Measurements from ENCODE around the gene GPRC5C. TPM values are rescaled to one million over a fixed set of nuclear protein-coding genes. Genes with fewer than 3 reads are reported as not detected.
A peak's percentile ranks its signal among the peaks of the same experiment; 100 is the strongest.

The GPRC5C gene
- total and polyA plus RNA-seq, 2 of the 13 experiments (the other 11 are each of a cell fraction or from before 2014, with no cell fraction given), result 85.6 to 300 TPM

DNA sequence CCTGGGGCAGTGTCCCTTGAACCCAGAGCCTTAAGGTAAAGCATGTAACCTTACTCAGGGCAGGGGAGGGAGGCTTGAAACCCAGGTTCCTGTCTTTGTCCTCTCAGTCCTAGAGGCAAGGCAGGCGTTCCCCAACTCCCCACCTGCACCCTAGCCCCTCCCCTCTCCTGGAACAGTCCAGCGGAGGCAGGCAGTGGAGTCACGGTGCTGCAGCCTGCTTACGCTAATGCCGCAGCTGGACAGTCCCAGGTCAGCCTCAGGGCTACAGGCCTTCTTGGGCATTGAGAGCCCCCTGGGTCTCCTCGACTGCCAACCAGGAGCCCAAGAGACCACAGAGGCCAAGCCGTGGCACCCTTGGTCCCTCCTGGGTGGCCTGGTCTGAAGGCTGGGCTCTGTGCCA, 27.7 kb downstream of the GPRC5C start:
- intact Hi-C loops (cut with micrococcal nuclease; ENCODE audit: unreplicated experiment) (loop anchor here (5.0 to 10.0 kb wide), 2 partner anchors 73 to 255 kb away; partner anchors contain the start of genes CD300LB and RPL38), in situ Hi-C loops (cut with HindIII; ENCODE audit: extremely low pct_ligation_motif_present, low pct_unique_long_range_greater_than_20kb) (loop anchor here (5.0 kb wide), 1 partner anchor 82 kb away; no protein-coding TSS in a partner anchor)
- H3K4me2 ChIP-seq (ENCODE audit: low read depth, low read length), result no peak overlapping the region
- peaks cover 3 to 35% of the 10 kb centered on the region in 2 experiments; a peak in 4 of 5 replicates for H3K27me3 ChIP-seq (ENCODE audit: control insufficient read depth in 1 of 2, insufficient read depth in 2 of 2, low read length in 2 of 2)
- BruUV-seq (replicated peaks), result no TSS peak
- H3K79me2 ChIP-seq (ENCODE audit: insufficient read depth, low read length), result no peaks in the 10 kb centered on the region
- no peak overlapping the region for H2AFZ ChIP-seq (ENCODE audit: low read length)
- CTCF ChIA-PET (ENCODE audit: low intra/inter-chr PET ratio, low total read pairs), result no interaction called here
- 19% methylated on average over 4 of the region's 7 CpGs for WGBS (ENCODE audit: low lambda C conversion rate)
- no peak overlapping the region for H3K4me3 ChIP-seq (replicated peaks in 1 of 3; ENCODE audit: insufficient read depth in 1 of 3, low read depth in 2 of 3, low read length in 3 of 3)
- FAIRE-seq (no peak), ATAC-seq (no peak), DNase-seq (ENCODE audit: low spot score) (no peak)
- TF ChIP-seq HNRNPLL (IDR thresholded peaks at IDR 0.05; ENCODE audit: low read depth, low read length, poor library complexity, severe bottlenecking), result peak; percentile 56
- no peak for TF ChIP-seq JUND (CRISPR knock-in tag; IDR thresholded peaks at IDR 0.05)
- H3K4me1 ChIP-seq (ENCODE audit: insufficient read depth, low read length), result peaks cover 35% of the 10 kb centered on the region
- no peak overlapping the region for H3K9ac ChIP-seq (ENCODE audit: insufficient read depth, low read depth, low read length)
- H3K27ac ChIP-seq (ENCODE audit: extremely low read length, insufficient read depth, low read length), result no peak overlapping the region
- POLR2A ChIA-PET, result no interaction called here
- no peaks in the 10 kb centered on the region for H3K9me3 ChIP-seq (ENCODE audit: low read length)
- no peaks in the 10 kb centered on the region for H4K20me1 ChIP-seq (ENCODE audit: insufficient read depth, low read length)
- H3K36me3 ChIP-seq (replicated peaks in 1 of 2; ENCODE audit: control insufficient read depth in 1 of 2, insufficient read depth in 2 of 2, low read length in 2 of 2), result no peaks in the 10 kb centered on the region

DNA sequence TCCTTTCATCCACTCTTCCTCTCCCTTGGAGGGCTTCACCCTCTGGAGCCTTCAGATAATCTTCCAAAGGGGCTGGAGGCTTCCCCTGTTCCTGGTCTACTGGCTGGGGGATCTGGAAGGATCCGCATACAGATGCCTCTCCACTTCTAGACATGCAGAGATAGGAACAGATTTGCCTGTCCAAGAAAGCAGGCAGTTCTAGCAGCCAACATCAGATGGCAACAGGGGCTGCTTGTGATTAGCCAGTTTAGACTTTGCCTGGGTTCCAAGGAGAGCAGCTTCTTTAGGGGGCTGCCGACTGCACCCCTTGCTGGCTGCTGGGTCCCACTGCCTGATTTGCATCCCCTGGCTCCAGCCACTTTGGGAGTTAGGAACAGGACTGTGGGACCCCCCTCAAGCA, 28.4 kb downstream of the GPRC5C start:
- no peak overlapping the region for H2AFZ ChIP-seq (ENCODE audit: low read length)
- H3K4me1 ChIP-seq (ENCODE audit: insufficient read depth, low read length), result peaks cover 29% of the 10 kb centered on the region
- H3K4me2 ChIP-seq (ENCODE audit: low read depth, low read length), result no peak overlapping the region
- H3K9ac ChIP-seq (ENCODE audit: insufficient read depth, low read depth, low read length), result no peak overlapping the region
- no TSS peak for BruUV-seq (replicated peaks)
- in situ Hi-C loops (cut with HindIII; ENCODE audit: extremely low pct_ligation_motif_present, low pct_unique_long_range_greater_than_20kb), result no loop called here
- no peaks in the 10 kb centered on the region for H3K79me2 ChIP-seq (ENCODE audit: insufficient read depth, low read length)
- no peaks in the 10 kb centered on the region for H4K20me1 ChIP-seq (ENCODE audit: insufficient read depth, low read length)
- POLR2A ChIA-PET, result no interaction called here
- TF ChIP-seq PRMT3 (CRISPR knock-in tag; IDR thresholded peaks at IDR 0.05; ENCODE audit: borderline replicate concordance, low read depth) (no peak), ELF3 (CRISPR knock-in tag; IDR thresholded peaks at IDR 0.05) (no peak)
- no peaks in the 10 kb centered on the region for H3K9me3 ChIP-seq (ENCODE audit: low read length)
- FAIRE-seq (no peak), DNase-seq (ENCODE audit: low spot score) (no peak), ATAC-seq (no peak)
- intact Hi-C loops (cut with micrococcal nuclease; ENCODE audit: unreplicated experiment), result no loop called here
- CTCF ChIA-PET (ENCODE audit: low intra/inter-chr PET ratio, low total read pairs), result no interaction called here
- H3K36me3 ChIP-seq (replicated peaks in 1 of 2; ENCODE audit: control insufficient read depth in 1 of 2, insufficient read depth in 2 of 2, low read length in 2 of 2), result no peaks in the 10 kb centered on the region
- no peak overlapping the region for H3K4me3 ChIP-seq (replicated peaks in 1 of 3; ENCODE audit: insufficient read depth in 1 of 3, low read depth in 2 of 3, low read length in 3 of 3)
- H3K27ac ChIP-seq (ENCODE audit: extremely low read length, insufficient read depth, low read length), result no peak overlapping the region
- 7% methylated on average over 1 of the region's 2 CpGs for WGBS (ENCODE audit: low lambda C conversion rate)
- H3K27me3 ChIP-seq (ENCODE audit: control insufficient read depth in 1 of 2, insufficient read depth in 2 of 2, low read length in 2 of 2), result peaks cover 3 to 35% of the 10 kb centered on the region in 2 experiments; a peak in 4 of 5 replicates

All from HepG2 (cell line).